ENCODE data around the gene PPP1R27.

- TF ChIP-seq CTCF (optimal IDR thresholded peaks at IDR 0.05 in 1 of 3, IDR thresholded peaks at IDR 0.05 in 1 of 3, conservative IDR thresholded peaks at IDR 0.05 in 1 of 3; ENCODE audit: extremely low read depth in 1 of 3, insufficient read depth in 2 of 3, low read length in 3 of 3): no peak
- peak; percentile 99 for TF ChIP-seq EZH2 (IDR thresholded peaks at IDR 0.05; ENCODE audit: low read length)
These were observed 30.1 kb downstream of the PPP1R27 start for GRCh38 chr17:81804559-81805399.

Measured in keratinocyte (primary cell).